ENCODE measurements around the gene NCK2.

The NCK2 gene

DNA sequence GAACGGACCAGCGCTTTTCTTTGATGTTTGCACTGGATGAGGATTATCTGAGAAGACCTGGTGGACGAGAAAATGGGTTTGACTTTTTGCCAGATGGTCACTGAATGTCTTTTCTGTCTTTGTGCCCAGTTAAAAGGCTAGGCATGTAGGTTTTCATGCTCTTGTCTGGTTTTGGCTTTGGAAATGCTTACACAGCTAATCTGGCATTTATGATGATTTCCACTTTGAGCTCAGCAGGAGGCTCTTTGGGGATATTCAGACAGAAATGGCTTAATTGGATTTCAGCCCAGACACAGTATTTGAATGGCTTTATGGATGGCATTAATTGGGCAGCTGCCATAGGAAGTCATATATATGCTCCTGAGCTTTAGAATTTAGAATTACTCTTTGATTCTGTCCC is 59.6 kb downstream of the NCK2 start:
- no peak for FAIRE-seq
- no peak for DNase-seq (ENCODE audit: insufficient read length, low spot score)
- no peak for TF ChIP-seq POLR2A (IDR thresholded peaks at IDR 0.05; ENCODE audit: low read depth, low read length)

DNA sequence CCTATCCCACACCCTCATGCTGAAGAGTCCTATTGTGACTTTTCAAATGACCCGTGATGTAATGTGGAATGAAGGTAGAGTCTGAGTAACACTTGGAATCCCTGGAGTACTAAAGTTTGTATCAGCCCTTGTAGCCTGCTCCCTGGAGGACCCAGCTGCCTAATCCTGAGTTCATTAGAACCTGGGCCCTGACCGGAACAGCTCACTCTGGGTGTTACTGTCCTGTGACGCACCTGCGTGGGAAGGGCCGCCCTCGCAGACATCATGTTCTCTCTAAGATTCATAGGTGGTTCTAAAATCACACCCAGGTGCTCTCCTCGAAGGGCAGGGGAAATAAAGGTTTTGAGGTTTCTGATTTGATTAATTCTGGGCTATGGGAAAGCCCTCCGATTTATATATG is 62.3 kb downstream of the NCK2 start:
- TF ChIP-seq POLR2A (IDR thresholded peaks at IDR 0.05; ENCODE audit: low read depth, low read length) = no peak
- FAIRE-seq (no peak), DNase-seq (ENCODE audit: insufficient read length, low spot score) (no peak)

DNA sequence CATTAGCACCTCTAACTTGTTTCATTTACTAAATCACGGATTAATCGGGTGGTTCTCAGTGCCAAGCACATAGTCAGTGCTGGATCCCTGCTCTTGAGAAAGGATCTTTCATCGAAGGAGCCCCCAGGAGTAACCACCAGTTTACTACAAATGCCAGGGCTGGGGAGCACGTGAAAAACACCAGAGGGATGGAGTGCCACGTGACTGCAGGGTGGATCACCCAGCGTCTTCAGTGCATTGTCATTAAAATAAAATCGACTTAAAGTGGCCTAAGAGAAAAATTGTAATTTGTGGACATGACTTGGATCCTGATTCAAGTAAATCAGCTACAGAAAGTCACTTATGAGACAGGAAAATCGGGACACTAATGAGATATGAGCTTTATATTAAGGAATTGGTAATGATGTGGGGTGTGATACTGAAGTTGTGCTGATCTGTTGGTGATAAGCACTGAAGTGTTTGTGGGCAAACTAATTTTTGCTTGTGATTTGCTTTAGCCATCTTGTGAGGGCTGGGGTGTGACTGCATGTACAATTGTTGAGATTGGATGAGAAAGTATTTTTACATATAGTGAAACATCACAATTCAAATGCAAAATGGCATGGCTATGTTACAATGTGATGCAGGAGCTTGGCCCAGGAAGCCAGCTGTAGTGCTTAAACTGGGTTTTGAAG is 63.8 kb downstream of the NCK2 start:
- FAIRE-seq (no peak), DNase-seq (ENCODE audit: insufficient read length, low spot score) (no peak)
- no peak for TF ChIP-seq POLR2A (IDR thresholded peaks at IDR 0.05; ENCODE audit: low read depth, low read length)

DNA sequence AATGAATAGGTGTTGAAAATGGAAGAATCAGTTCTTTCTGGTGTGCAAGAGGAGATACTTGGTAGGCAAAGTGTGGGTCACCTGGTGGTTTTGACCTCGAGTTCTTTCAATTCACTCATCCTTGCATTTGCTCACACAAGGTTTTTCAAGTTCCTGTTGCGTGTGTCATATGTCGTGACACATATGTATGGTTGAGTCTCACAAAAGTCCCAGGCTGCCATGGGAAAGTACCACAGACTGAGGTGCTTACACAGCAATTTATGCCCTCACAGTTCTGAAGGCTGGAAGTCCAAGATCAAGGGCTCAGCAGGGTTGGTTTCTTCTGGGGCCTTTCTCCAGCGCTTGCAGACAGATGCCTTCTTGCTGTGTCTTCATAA is 64.4 kb downstream of the NCK2 start:
- no peak for DNase-seq (ENCODE audit: insufficient read length, low spot score)
- FAIRE-seq = no peak
- TF ChIP-seq POLR2A (IDR thresholded peaks at IDR 0.05; ENCODE audit: low read depth, low read length) = no peak

DNA sequence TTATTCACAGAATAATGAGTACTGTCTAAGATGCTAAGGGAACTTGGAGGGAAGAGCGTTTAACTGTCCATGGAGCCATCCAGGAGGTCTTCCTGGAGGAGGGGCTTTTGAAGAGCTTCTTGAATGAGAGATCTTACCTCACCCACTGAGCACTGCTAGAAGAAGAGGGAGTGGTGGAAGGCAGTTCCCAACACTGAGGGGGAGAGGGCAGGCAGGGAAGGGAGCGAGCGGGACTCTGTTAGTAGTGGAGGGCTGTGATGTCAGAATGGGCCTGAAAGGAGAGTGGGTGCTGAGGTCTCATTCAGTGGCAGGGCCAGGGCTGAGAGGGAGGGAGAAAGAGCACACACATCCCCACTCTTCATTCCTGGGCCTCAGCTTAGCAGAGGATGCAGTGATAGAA is 65.0 kb downstream of the NCK2 start:
- FAIRE-seq = no peak

DNA sequence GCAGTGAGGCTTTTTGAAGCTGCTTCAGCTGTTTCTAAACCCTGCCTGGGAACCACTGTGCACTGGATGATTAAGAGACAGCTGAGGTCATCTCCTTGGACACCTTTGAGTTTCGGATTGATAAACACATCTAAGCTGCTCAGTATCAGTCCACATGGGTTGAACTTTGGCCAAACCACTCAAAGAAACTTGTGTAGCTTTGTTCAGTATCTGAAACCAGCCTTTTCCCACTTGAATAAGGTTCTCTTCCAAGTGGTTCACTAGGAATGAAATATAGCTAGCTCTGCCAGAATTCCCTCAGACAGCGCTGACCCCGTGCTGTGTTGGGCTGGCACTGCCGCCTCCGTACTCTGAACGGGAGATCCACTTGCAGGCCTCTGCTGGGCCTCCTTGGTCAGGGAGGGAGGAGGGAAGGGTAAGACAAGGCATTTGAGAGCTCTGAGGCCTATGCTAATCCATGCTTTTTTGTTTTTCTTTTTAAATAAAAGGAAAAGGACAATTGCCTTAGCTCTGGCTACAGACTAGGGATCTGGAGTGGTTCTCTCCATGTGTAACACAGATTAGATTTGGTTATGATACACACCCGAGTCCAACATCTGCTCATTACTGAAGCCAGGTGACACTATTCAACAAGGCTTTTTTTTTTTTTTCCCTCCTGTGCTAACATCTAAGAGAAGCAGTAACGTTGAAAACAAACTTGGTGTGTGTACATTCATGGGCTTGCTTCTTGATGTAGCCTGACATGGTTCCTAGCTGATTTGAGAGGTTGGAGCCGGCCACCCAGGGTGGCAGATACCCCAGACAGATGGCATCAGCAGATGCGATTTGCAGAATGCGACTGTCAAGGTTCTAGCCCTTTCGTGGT is 67.7 kb downstream of the NCK2 start:
- FAIRE-seq (no peak), DNase-seq (ENCODE audit: insufficient read length, low spot score) (no peak)
- TF ChIP-seq POLR2A (IDR thresholded peaks at IDR 0.05; ENCODE audit: low read depth, low read length) = no peak

More for the DNA sequence above, 65.0 kb downstream of the NCK2 start:
- DNase-seq (ENCODE audit: insufficient read length, low spot score) = no peak
- no peak for TF ChIP-seq POLR2A (IDR thresholded peaks at IDR 0.05; ENCODE audit: low read depth, low read length)

DNA sequence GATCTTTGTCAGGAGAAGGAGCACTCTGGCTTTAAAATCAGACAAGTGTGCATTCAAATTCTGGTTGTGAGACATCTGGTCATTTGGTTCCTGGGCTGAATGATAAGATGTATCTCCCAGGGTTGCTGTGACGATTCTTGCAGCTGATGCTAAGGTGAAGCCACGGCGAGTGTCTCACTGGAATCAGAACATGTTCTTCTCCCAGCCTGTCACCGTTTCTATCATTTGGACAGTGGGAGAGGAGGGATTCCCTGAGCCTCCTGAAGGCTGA is 68.3 kb downstream of the NCK2 start:
- no peak for TF ChIP-seq POLR2A (IDR thresholded peaks at IDR 0.05; ENCODE audit: low read depth, low read length)
- no peak for FAIRE-seq
- DNase-seq (ENCODE audit: insufficient read length, low spot score) = no peak

DNA sequence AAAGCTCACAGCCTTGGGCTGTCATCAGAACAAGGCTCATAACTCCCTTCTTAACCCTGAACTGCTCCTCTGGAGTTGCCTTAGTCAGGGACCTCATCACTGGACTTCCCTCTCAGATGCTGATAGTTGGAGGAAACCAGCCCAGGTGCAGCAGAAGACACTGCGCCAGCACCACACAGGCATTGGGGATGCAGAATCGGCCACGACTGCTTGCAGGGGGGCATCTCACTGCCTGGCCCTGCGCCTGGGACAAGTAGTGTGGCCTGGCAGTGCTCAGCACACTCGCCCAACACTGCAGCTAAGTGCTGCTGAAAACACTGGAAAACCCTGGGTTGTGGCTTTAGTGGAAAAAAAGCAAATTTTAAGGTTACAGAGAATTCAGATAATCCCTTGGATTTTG is 68.7 kb downstream of the NCK2 start:
- DNase-seq (ENCODE audit: insufficient read length, low spot score) = no peak
- no peak for FAIRE-seq
- TF ChIP-seq POLR2A (IDR thresholded peaks at IDR 0.05; ENCODE audit: low read depth, low read length) = no peak

DNA sequence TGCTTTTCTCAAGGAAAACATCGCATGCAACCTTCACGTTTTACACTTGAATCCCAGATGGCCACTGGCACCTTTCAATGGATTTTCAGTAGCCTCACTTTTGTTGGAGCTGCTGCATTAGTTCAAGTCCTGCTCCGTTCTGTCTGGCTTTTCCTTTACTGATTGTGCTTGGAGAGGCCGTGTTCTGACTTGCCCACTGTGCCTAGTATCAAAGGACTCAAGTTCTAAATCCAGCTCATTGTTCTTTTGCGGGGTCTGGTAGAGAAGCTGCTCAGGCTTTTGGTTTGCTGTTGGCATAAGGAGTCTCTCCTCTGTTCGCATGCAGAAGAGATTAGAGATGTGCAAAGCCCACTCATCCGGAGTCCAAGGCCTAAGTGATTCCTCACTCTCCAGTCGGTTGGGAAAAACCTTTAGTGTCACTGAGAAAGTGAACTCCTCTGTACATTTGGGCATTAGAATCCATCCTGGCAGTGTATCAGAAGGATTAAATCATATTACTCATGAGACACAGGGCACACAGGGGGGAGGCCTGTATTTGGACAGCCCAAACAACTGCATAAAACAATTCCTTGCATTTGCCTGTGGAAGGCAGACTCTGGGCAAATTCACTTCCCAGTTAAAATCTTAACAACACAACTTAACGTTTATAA is 69.7 kb downstream of the NCK2 start:
- no peak for TF ChIP-seq POLR2A (IDR thresholded peaks at IDR 0.05; ENCODE audit: low read depth, low read length)
- FAIRE-seq (no peak), DNase-seq (ENCODE audit: insufficient read length, low spot score) (no peak)

DNA sequence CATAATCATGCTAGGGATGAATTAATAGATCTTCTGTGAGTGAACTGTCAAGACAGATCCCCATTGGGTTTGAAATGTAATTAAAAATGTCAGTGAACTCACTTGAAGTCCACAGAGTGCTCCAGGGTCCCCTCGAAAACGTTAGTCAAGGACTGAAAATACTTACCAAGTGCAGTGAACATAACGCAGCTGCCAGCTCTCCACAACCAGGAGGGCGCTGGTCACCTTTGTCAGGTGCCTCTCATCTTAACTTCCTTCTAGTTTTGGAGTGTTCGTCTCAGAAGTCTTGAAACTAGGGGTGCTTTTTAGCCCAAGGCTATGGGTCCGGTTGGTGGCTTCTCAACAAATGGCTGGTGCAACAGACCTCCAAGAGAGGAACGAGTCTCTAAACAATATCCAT is 70.7 kb downstream of the NCK2 start:
- TF ChIP-seq POLR2A (IDR thresholded peaks at IDR 0.05; ENCODE audit: low read depth, low read length) = no peak
- FAIRE-seq = no peak
- DNase-seq (ENCODE audit: insufficient read length, low spot score) = no peak

DNA sequence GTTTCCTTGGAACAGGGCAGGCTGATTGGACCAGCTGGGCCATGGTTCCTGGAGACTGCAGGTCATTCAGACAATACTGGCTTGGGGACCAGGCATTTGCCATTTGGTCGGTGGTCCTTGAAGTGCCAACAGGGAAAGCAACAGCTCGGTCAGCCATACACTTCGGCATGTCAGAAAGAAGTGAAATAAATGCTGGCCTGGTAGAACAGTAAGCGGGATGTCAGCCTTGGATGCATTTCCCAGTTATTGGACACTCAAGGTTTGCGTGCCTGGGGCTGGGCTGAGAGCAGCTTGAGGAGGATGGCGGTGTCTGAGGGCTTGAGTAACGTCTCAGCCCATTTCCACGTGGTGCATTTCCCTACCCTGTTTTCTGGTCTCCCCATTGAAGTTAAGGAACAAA is 75.4 kb downstream of the NCK2 start:
- DNase-seq (ENCODE audit: insufficient read length, low spot score) = no peak
- no peak for FAIRE-seq
- TF ChIP-seq POLR2A (IDR thresholded peaks at IDR 0.05; ENCODE audit: low read depth, low read length) = no peak

DNA sequence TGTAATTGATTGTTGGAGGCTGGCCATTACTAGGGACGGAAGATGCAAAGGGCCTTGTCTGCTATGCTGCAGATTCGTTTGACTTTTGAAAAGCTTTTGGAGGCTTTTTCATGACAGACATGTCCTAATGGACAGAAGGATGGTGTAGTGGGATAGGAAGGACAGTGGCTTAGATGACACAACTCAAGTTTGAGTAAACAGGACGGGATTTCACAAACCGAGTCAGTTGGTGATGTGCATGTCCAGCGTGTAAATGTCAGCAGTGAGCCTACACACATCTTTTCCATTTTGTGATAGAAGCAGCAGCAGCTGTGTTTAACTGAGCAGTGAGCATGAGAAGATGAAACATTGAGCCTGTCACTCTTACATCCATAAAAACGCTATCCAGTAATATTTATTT is 76.0 kb downstream of the NCK2 start:
- DNase-seq (ENCODE audit: insufficient read length, low spot score) = no peak
- FAIRE-seq = no peak
- no peak for TF ChIP-seq POLR2A (IDR thresholded peaks at IDR 0.05; ENCODE audit: low read depth, low read length)

DNA sequence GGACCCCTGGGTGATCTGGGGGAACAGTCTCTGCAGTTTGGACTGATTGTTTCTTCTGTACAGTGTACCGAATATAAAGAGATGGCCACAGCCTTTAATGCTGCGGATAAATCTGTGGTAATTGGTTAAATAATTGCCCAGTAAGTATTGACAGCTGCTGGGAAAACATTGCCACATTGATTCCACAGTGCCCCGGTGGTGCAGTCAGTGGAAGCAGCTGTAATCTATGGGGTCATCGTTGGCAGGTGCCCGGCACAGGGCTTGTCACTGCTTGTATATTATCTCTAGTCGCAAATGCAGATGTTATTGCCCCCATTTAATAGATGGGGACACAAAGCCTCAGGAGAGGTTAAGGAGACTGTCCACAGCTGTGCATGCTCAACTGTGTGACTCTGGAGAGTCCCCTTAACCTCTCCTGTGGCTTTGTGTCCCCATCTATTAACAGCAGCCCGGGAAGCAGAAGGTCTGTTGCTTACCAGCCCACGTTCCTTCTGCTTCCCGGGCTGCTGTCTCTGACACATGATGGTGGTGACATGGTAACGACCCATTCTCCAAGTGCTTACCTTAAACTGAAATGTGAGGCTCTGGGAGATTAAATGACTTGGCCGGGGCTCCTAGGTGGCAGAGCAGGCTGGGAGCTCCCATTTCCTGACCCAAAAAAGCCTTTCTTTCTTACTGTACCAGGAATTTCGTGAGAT is 76.9 kb downstream of the NCK2 start:
- DNase-seq (ENCODE audit: insufficient read length, low spot score) = no peak
- no peak for FAIRE-seq

DNA sequence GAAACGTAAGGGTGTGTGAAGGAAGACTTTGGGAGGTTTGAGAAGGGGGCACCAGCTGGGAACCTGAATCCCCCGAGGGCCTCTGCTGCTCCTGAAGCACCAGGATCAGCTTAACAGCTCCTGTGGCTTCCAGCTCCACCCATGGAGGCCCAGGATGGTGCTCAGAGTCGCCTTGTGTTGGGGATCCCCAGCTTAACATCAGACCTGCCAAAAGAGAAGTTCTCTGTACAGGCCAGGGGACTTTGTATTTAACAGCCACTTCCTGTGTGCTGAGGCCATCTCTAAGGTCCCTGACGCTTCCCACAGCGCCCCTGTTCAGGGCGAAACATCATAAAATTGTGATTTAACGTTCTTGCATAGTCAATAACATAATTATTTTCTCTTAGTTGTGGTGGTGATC is 77.5 kb downstream of the NCK2 start:
- DNase-seq (ENCODE audit: insufficient read length, low spot score) (no peak), FAIRE-seq (no peak)
- no peak for TF ChIP-seq POLR2A (IDR thresholded peaks at IDR 0.05; ENCODE audit: low read depth, low read length)

More for the DNA sequence above, 76.9 kb downstream of the NCK2 start:
- no peak for TF ChIP-seq POLR2A (IDR thresholded peaks at IDR 0.05; ENCODE audit: low read depth, low read length)

Data from H54 (cell line).